Raji (cell line): Measurements from ENCODE around the gene HHIPL1.

ENCODE experiments used
- POLR2A ChIP-seq: IDR thresholded peaks from 2 replicates; pipeline ENCODE4 v1.6.1; 2011; ENCODE audit warnings: low read depth, low read length, control low read depth; ENCODE audit not compliant: insufficient read depth

Gene HHIPL1

DNA sequence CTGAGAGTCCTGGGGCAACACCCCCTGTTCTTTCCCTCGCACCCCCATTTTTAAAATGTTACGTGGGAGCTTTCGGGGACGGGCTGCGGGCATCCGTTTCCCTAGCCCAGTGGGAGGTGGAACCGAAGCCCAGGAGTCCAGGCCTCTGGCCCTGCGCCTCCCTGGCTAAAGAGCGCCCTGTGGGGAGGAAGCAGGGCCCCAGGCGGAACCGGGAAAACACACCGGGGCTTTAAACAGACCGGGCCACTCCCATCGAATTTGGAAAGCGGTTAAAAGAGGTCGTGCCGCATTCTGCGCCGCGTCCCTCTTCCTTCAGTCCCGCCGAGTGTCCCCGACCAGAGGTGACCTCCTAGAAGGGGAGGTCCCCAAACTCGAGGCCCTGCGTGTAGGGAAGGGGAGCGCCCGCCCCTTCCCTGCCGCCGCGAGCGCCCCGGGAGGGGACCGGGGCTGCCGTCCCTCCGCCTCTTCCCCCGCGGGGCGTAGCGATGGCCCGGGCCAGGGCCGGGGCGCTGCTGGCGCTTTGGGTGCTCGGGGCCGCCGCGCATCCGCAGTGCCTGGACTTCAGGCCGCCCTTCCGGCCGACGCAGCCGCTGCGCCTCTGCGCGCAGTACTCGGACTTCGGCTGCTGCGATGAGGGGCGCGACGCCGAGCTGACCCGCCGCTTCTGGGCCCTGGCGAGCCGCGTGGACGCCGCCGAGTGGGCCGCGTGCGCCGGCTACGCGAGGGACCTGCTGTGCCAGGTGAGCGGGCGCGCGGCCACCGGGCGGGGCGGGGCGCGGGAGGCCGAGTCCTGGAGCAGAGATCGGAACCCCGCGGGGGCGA lies at the start of gene HHIPL1:
Gene HHIPL1, plus strand, starts transcription at position 407 of the 822 bp plus-strand sequence. Its CDS starts 79 bp downstream, at position 486.
- no peak for TF ChIP-seq POLR2A

DNA sequence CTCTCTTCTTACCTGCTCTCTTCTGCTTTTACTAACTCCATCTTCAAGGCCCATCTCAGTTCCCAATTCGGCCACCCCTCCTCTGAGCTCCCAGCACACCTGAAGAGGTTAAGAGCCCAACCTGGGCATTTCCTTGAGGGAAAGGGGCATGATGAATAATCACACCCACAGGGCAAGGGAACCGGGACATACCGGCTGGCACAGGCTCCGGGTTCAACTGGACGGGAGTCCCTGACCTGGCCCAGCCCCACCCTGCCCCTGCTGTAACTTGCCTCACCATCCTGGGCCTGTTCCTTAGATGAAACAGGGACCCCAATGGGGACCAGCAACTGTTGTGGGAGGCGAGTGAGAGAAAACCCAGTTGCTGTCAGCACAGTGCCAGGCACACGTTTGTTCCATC lies 49.4 kb upstream of the HHIPL1 start:
- no peak for TF ChIP-seq POLR2A

DNA sequence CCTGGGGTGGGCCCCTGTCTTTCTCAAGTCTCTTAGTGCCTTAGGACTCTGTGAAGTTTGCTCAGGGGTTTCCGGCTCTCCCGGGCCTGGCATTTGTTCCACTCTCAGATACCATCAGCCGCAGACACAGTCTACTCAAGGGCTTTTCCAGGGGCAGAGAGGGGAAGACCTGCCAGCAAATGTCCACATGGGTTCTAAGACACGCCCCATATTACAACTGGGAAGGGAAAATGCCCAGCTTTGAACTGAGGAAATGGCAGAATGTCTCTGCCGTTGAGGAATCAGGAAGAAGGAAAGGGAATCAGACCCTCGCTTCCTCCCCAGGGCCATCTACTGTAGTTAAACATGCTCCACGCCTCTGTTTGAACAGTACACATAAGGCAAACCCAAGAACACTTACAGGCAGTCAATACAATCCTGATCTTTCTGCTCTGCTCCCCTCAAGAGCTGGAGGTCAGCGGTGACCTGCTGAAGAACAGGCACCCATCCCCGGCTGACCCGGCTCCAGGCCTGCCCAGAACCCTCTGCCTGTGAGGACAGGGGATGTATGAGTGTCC lies 48.8 kb upstream of the HHIPL1 start:
- no peak for TF ChIP-seq POLR2A

DNA sequence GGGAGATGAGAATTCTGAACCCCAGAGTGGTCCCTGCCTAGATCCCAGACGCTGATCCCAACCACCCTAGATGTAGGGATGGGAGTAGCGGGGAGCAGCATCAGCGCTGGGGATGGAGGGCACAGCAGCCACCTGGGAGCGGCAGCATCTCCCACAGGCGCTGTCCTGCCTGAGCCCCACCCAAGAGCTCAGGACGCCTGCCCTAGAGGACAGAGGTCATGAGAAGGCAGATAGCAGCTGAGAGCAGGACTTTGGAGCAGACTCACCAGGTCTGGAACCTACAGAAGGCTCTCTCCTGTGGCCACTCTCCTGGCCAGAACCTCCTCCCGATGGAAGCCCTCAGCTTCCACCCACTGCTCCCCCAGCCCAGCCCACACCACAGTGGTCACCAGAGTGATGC lies 48.2 kb upstream of the HHIPL1 start:
- TF ChIP-seq POLR2A, result no peak

DNA sequence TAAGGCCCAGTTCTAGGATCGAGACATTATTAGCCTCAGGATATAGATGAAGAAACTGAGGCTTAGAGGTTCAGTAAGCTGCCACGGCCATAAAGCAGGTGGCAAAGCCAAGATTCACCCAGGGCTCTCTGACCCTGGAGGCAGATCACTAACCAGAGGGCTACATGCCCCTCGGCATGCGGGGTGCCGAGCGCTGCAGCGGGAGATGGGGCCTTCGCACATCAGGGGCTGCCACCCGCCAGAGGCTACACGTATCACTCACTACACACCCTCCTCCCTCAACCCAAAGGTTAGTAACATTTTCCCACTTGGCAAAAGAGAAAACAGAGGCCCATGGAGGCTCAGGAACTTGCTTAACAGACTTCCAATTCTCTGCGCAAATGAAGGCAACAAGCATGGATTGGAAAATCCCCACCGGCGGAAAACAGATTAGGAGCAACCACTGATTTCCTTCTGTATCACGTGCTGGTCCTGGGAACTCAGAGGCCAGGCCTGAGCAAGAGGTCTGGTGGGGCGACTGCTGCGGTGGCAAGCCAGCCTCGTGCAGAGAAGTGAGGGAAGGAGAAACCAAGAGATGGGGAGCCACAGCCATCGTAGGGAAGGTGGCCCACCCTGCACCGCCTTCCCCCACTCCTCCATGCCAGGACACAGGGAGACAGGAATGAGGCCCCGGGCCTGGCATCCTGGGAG lies 46.9 kb upstream of the HHIPL1 start:
- no peak for TF ChIP-seq POLR2A

DNA sequence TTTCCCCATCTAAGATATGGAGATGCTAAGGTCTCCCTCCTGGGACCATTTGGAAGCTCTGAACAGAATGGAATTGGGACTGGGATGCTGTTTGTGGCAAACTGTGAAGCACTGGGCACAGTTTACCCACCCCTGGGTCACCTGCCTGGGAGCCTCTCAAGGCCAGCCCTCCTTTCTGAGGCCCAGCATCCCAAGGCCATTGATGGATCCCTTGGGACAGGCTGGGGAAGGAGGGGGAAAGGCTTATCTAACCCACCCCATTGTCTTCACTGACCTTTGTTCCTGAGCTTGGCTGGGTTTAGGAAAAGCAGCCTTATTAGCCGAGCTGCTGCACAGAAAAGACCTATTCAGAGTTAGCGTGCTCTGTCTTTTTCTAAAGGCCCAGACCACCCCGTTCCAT lies 46.2 kb upstream of the HHIPL1 start:
- no peak for TF ChIP-seq POLR2A

DNA sequence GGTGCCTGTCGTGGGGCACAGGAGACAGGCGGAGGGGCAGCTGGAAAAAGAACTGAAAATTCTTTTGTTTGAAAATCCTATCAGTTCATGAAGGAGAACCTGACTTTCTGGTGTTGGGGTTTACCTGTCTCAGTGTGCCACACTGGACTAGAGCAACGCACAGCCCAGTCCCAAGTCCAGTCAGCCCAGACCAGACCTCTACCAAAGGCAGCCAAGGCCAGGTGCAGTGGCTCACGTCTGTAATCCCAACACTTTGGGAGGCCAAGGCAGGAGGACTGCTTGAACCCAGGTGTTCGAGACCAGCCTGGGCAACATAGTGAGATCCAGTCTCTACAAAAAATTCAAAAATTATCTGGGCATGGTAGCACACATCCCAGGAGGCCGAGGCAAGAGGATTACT lies 45.5 kb upstream of the HHIPL1 start:
- TF ChIP-seq POLR2A, result no peak

DNA sequence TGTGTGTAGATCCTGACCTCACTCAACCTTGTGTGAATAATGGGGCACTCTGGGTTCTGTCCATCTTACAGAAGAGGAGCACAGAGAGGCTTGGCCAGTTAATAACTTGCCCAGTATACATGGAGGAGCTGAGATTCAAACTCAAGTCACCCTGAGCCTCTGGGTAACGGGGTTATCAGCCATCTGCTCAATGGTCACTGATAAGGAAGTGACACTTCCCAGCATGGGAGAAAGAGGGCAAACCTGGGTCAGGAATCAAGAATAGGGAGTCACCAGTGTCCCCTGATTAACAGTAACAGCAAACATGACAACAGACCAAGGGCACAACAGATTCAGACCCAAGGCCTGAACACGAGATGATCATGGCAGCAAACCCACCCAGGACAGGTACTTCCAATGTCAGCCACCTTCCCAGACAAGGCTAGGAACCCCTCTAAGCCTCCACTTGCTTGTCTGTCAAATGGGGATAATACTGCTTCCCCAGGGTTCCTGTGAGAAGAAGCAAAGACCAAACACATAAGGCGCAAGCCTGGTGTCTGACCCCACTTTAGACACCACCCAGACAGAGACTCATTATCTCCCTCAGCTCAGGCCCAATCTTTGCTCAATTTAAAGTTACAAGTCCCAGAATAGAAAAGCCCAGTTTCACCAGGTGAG lies 44.6 kb upstream of the HHIPL1 start:
- TF ChIP-seq POLR2A, result no peak

DNA sequence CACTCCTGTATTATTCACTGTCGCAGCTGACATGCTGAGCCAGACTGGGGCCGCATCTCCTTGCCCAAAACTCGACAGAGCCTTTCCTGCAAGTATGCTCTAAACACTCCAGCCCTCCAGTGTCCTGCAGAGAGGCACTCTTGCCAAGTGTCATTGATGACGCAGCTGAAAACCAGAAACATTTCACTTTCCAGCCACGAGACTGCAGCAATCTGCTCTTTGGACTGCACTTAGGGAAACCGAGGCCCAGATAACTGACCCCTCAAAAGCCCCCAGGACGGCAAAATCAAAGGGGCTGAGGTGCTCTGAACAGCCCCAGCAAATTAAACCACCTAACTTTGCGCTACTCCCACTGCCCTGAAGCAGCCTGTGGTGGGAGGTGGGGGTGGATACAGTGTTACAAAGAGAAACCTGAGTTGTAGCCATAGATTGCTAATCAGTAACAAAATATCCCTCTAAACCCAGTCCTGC lies 43.5 kb upstream of the HHIPL1 start:
- TF ChIP-seq POLR2A, result no peak

DNA sequence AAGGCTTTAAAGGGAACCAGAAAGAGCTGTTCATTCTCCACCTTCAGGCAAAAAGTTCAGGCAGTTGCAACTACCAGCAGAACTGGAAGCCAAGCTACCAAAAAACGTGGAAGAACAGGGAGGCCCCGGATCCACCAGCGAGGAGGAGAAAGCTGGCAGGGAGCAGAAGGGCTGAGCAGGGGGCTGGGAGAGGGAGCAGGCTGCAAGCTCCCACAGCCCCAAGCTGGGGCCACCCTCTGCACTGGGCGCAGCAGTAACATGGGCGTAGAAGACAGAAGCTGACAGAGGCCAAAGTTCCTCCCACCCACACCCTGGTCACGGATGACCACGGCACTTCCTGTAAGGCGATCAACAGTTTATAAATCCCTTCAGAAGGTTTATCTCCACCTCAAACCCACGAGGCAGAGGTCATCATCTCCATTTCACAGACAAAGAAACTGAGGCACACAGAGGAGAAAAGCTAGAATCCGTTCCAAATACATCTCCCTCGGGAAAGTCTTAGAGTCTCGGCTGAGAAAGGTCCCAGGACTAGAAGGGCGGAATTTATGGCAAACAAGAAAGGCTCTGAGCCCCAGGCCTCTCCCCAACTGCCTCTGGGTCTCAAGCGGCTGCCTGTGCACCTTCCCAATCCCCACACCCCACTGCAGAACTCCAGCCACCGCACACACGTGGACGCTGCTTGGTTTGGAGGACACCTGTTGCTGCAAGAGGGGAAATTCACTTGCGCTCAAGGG lies 42.7 kb upstream of the HHIPL1 start:
- TF ChIP-seq POLR2A, result no peak

DNA sequence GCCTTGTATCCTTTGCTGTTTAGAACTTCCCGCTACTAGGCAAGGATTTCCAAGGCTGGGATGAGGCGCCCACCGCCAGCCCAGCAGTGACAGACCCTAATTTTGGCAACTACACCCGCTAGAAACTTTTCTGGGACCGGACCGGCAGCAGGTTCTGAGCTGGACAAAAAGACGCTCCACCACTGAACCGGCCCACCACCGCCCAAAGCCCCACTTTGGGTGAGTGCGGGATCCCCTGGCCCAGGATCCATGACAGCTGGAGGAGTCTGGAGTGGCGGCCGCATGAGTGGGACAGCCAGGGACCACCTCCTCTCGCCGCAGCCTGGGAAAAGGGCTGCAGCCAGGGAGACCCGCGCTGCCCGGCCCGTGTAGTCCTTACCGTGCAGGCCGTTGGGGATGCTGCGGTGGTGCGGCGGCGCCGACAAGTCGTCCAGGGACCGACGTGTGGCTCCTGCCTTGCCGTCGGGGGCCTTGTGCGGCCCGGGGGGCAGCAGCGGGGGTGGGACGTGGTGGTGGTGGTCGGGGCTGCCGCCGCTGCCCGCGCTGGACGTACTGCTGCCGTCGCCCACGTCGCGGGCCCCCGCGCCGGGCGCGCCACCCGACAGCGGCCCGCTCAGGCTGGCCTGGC lies 42.0 kb upstream of the HHIPL1 start:
- TF ChIP-seq POLR2A, result no peak

DNA sequence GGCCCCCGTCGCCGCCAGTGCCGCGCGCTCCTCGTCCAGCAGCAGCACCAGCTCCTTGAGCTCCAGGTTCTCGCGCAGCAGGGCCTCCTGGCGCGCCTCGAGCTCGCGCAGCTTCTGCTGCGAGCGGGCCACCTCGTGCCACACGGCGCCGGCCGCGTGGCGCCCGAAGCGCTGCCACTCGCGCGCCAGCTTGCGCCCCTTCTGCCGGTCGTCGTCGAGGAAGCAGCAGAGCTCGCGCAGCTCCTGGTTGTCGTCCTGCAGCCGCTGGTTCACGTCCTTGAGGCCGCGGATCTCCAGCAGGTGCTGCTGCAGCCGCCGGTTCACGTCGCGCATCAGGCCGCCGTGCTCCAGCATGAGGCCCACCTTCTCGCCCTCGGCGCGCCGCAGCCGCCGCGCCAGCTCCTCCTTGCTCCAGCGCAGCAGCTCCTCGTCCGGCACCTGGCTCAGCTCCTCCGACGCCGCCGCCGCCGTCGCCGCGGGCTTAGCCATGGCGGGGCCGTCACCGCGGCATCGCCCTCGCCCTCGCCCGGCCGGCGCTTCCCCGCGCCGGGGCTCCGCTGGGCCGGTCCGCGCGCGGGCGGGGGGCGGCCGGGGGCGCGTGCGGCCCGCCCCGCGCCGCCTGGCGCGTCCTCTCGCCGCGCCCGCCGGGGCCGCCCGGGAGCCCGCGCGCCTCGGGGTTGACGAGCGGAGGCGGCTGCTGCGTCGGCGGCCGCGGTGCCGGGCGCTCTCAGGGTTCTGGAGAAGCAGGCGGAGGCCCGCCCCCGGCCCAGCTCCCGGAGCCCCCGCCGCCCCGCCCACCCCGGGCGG lies 41.3 kb upstream of the HHIPL1 start, which contains the start of gene CCDC85C:
Gene CCDC85C, minus strand, starts transcription at position 737 of the 807 bp plus-strand sequence. Its CDS starts 248 bp downstream, at position 489.
- no peak for TF ChIP-seq POLR2A

DNA sequence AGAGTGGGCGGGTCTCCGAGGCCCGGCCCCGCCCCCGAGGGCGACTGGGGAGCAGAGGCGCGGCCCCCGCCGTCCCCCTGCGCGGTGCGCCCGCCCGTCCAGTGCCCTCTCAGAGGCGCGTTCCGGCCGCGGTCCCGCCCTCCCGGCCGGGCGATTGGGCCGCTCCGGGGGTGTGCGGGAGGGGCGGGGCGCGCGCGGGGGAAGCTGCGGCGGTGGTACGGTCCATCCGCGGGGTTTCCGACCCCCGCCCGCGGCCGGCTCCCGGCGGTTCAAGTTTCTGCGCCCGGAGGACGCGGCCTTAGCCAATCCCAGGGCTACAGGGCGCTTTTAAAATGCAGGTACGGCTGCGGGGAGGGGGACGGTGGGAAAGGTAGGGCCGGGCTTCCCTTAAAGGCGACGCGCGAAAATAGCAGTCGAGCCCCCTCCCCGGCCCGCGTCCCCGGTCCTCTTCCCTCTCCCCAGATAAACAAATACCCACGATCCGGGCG lies 40.6 kb upstream of the HHIPL1 start:
- TF ChIP-seq POLR2A, result no peak
